ENCODE data around the gene SPG21. TPM values are rescaled to one million over a fixed set of nuclear protein-coding genes. Genes with fewer than 3 reads are reported as not detected.

SPG21 gene
- total RNA-seq, 1 experiment from 2014 or later: 88.6 TPM

DNA sequence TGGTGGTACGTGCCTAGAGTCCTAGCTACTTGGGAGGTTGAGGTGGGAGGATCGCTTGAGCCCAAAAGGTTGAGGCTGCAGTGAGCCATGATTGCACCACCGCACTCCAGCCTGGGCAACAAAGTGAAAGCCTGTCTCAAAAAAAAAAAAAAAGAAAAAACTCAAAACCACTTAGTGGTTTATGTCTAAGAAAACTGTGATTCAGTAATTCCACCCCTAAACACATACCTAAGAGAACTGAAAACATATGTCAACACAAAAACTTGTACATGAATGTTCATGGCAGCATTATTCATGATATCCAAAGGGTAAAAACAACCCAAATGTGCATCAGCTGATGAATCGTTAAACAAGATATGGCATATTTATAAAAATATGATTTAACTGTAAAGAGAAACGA, 14.3 kb downstream of the SPG21 start:
- no peak overlapping the region for H3K4me3 ChIP-seq
- H3K4me1 ChIP-seq: no peaks in the 10 kb centered on the region
- H3K27ac ChIP-seq: no peak overlapping the region
- no peaks in the 10 kb centered on the region for H3K9me3 ChIP-seq (replicated peaks)
- H3K36me3 ChIP-seq: peaks cover 60% of the 10 kb centered on the region
- H3K27me3 ChIP-seq: no peaks in the 10 kb centered on the region
- DNase-seq: no peak

DNA sequence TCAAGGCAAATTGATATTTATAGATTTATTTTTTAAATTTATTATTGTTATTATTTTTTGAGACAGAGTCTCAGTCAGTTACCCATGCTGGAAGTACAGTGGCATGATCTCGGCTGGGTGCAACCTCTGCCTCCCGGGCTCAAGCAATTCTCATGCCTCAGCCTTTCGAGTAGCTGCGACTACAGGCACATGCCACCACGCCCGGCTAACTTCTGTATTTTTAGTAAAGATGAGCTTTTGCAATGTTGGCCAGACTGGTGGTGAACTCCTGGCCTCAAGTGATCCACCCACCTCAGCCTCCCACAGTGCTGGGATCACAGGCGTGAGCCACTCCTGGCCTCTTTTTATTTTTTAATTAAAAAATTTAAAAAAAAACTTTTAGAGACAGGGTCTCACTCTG, 19.0 kb downstream of the SPG21 start:
- no peaks in the 10 kb centered on the region for H3K4me1 ChIP-seq
- no peaks in the 10 kb centered on the region for H3K9me3 ChIP-seq (replicated peaks)
- H3K4me3 ChIP-seq: no peak overlapping the region
- H3K36me3 ChIP-seq: peaks cover 50% of the 10 kb centered on the region
- H3K27me3 ChIP-seq: no peaks in the 10 kb centered on the region
- no peak for DNase-seq
- no peak overlapping the region for H3K27ac ChIP-seq

DNA sequence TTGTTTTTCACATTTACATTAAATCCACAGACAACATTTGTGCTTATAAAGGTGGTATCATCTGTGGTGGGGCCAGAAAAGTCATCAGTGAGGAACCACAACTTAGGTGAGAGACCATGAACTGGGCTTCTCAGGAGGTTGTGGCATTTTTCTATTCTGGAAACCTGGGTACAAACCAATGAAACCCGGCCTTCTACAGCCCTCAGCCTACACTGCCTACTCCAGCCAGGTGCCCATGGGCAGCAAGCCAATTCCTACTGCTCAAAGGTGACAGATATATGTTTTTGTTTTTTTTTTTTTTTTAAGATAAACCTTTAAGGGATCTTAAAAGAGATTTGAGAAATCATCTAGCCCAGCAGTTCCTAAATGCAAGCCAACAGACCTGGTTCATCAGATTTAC, 20.3 kb downstream of the SPG21 start:
- H3K27ac ChIP-seq: no peak overlapping the region
- H3K36me3 ChIP-seq: peaks cover 52% of the 10 kb centered on the region

DNA sequence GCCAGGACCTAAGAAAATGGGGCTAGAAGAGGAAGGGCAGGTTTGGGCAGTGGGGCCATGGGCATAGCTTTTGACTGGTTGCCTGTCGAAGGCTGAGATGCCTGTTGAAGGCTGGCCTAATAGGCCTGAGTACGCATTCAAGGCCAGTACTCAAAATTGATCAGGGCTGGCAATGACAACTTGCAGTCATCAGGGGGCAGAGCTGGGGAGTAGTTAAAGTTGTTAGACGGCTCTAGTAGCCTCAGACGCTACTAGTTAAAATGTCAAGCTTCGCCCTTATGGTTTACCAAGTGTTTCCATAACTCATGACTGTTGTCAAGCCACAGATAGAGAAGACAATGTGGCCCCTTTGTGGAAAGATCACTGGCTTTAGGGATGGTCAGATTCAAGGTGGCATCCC, 28.7 kb downstream of the SPG21 start:
- no peak overlapping the region for H3K27ac ChIP-seq
- H3K27me3 ChIP-seq: no peaks in the 10 kb centered on the region
- no peak for DNase-seq
- no peaks in the 10 kb centered on the region for H3K4me1 ChIP-seq
- H3K9me3 ChIP-seq (replicated peaks): no peaks in the 10 kb centered on the region
- H3K36me3 ChIP-seq: peaks cover 58% of the 10 kb centered on the region
- H3K4me3 ChIP-seq: no peak overlapping the region

More for the DNA sequence above, 20.3 kb downstream of the SPG21 start:
- H3K4me3 ChIP-seq: no peak overlapping the region
- no peaks in the 10 kb centered on the region for H3K4me1 ChIP-seq
- DNase-seq: no peak
- H3K9me3 ChIP-seq (replicated peaks): no peaks in the 10 kb centered on the region
- H3K27me3 ChIP-seq: no peaks in the 10 kb centered on the region

DNA sequence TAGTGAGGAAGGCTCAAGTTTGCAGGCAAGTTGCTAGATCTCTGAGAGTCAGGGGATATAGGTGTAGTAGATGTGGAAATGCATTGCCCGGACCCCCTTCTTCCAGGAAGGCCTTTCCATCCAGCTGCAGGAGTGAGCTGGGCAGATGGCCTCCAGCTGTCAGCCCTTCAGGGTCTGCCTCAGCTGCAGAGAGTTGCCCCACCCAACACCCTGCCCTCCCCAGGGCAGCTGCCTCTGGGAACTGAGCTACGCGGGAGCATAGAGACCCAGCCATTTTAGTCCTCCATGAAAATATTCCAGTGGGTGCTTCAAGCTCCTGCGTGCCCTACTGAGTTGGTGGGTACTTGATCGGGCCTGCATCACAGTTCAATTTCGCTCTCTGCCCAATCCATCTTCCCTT, 29.6 kb downstream of the SPG21 start:
- H3K27me3 ChIP-seq: no peaks in the 10 kb centered on the region
- peaks cover 65% of the 10 kb centered on the region for H3K36me3 ChIP-seq

GRCh38 chr15:64959128-64959527, 30.6 kb downstream of the SPG21 start:
- Histone ChIP-seq H3K27ac (no peak overlapping the region), H3K27me3 (no peaks in the 10 kb centered on the region), H3K36me3 (peaks cover 55% of the 10 kb centered on the region), H3K9me3 (replicated peaks) (no peaks in the 10 kb centered on the region), H3K4me3 (no peak overlapping the region), H3K4me1 (no peaks in the 10 kb centered on the region)
- no peak for DNase-seq

More for the DNA sequence above, 29.6 kb downstream of the SPG21 start:
- no peak overlapping the region for H3K27ac ChIP-seq
- no peak overlapping the region for H3K4me3 ChIP-seq
- no peaks in the 10 kb centered on the region for H3K4me1 ChIP-seq
- DNase-seq: no peak
- H3K9me3 ChIP-seq (replicated peaks): no peaks in the 10 kb centered on the region

DNA sequence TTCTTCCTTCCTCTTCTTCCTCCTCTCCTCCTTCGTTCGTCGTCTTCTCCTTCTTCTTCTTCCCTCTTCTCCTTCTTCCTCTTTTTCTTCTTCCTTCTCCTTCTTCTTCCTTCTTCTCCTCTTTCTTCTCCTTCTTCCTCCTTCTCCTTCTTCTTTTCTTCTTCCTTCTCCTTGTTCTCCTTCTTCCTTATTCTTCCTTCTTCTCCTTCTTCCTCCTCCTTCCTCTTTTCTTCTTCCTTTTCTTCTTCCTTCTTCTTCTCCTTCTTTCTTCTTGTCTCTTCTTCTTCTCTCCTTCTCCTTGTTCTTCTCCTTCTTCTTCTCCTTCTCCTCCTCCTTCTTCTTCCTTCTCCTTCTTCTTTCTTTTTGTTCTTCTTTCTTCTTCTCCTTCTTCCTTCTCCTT, 35.3 kb downstream of the SPG21 start:
- peaks cover 21% of the 10 kb centered on the region for H3K36me3 ChIP-seq
- no peaks in the 10 kb centered on the region for H3K27me3 ChIP-seq
- H3K4me1 ChIP-seq: no peaks in the 10 kb centered on the region
- H3K27ac ChIP-seq: no peak overlapping the region
- H3K4me3 ChIP-seq: no peak overlapping the region
- DNase-seq: no peak
- H3K9me3 ChIP-seq (replicated peaks): no peaks in the 10 kb centered on the region

DNA sequence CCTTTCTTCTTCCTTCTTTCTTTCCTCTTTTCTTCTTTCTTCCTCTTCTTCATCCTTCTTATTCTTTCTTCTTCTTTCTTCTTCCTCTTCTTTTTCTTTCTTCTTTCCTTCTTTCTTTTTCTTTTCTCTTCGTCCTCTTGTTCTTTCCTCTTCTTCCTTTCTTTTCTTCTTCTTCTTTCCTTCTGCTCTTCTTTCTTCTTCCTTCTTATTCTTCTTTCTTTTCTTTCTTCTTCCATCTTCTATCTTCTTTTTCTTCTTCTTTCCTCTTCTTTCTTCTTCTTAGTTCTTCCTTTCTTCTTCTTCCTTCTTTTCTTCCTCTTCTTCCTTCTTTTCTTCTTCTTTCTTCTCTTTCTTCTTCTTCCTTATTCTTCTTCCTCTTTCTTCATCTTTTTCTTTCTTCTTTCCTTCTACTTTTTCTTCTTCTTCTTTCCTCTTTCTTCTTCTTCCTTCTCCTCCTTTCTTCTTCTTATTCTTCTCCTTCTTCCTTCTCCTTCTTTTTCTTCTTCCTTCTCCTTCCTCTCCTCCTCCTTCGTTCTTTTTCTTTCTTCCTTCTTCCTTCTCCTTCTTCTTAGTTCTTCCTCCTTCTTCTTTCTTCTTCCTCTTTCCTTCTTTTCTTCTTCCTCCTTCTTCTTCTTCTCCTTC, 37.8 kb downstream of the SPG21 start:
- H3K4me1 ChIP-seq: no peaks in the 10 kb centered on the region
- no peaks in the 10 kb centered on the region for H3K27me3 ChIP-seq
- DNase-seq: no peak
- H3K27ac ChIP-seq: no peak overlapping the region
- no peak overlapping the region for H3K4me3 ChIP-seq
- H3K9me3 ChIP-seq (replicated peaks): no peaks in the 10 kb centered on the region
- H3K36me3 ChIP-seq: peaks cover 14% of the 10 kb centered on the region

DNA sequence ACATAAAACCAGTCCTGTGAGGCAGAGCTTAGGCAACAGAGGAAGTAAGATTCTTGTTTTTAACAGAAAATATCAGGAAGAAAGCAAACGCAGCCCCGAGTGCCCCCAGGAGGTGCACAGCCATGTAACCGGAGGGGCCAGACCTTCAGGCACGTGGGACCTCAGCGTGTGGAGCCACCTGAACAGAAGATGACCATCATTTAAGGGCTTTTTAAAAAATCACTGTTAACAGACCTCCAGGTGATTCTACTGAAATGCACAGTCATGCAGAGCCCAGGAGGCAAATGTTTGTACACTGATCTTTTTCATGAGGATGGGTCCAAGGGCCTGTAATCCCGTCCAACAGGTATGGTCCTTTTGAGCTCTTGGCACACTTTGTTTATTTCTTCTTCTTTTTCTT, 38.8 kb downstream of the SPG21 start:
- H3K27ac ChIP-seq: no peak overlapping the region
- H3K36me3 ChIP-seq: peaks cover 8% of the 10 kb centered on the region
- DNase-seq: peak in 1 of 2 experiments; percentile 13
- H3K9me3 ChIP-seq (replicated peaks): no peaks in the 10 kb centered on the region
- H3K27me3 ChIP-seq: no peaks in the 10 kb centered on the region
- no peaks in the 10 kb centered on the region for H3K4me1 ChIP-seq
- no peak overlapping the region for H3K4me3 ChIP-seq

- no peaks in the 10 kb centered on the region for H3K9me3 ChIP-seq (replicated peaks)
- no peak overlapping the region for H3K27ac ChIP-seq
- H3K4me3 ChIP-seq: no peak overlapping the region
- no peaks in the 10 kb centered on the region for H3K36me3 ChIP-seq
- DNase-seq: no peak
- H3K27me3 ChIP-seq: no peaks in the 10 kb centered on the region
- no peaks in the 10 kb centered on the region for H3K4me1 ChIP-seq
Measured at GRCh38 chr15:64949383-64950186, 40.1 kb downstream of the SPG21 start.

GRCh38 chr15:64948916-64949315, 40.8 kb downstream of the SPG21 start:
- Histone ChIP-seq H3K4me1 (no peaks in the 10 kb centered on the region), H3K27me3 (no peaks in the 10 kb centered on the region), H3K4me3 (no peak overlapping the region), H3K9me3 (replicated peaks) (no peaks in the 10 kb centered on the region), H3K36me3 (no peaks in the 10 kb centered on the region), H3K27ac (no peak overlapping the region)
- DNase-seq: no peak

- Histone ChIP-seq H3K9me3 (replicated peaks) (no peaks in the 10 kb centered on the region), H3K4me3 (no peak overlapping the region), H3K36me3 (no peaks in the 10 kb centered on the region), H3K27ac (no peak overlapping the region), H3K4me1 (no peaks in the 10 kb centered on the region), H3K27me3 (no peaks in the 10 kb centered on the region)
- DNase-seq: no peak
Measured at GRCh38 chr15:64947211-64947610, 42.5 kb downstream of the SPG21 start.

- Histone ChIP-seq H3K27me3 (no peaks in the 10 kb centered on the region), H3K36me3 (no peaks in the 10 kb centered on the region), H3K4me3 (no peak overlapping the region), H3K4me1 (no peaks in the 10 kb centered on the region), H3K9me3 (replicated peaks) (no peaks in the 10 kb centered on the region), H3K27ac (no peak overlapping the region)
- DNase-seq: no peak
Measured at GRCh38 chr15:64944961-64945360, 44.8 kb downstream of the SPG21 start.

DNA sequence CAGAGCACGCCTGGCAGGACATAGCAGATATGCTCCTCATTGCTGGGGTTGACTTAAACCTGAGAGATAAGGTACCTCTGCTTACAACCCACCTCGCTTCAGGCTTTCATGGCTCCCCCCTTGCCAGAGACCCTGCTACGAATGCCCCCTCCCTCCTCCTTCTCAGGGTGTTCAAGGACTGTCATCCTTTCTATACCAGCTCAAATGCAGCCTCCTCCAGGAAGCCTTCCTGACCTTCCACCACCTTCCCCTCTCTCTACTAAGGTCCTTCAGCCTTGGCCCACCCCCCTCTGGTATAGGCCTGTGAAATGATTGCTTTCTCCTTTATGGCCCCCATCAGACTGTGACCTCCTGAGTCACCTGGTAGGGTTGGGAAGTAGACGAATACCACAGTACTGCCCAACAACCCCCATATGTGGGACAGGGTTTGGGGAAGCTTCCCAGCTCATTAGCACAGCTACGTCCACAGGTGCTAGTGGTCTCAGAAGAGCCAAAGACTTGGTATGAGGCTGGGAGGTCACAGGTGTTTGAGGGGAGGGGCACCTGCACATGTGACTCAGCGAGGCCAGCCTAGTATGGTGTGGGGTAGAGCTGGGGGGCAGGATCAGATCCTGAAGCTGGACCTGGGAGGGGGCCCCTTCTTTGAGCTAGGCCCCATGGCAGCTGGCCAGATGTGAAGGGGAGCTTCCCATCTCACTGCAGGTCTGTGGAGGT, 46.0 kb downstream of the SPG21 start:
- no peak for DNase-seq
- H3K9me3 ChIP-seq (replicated peaks): no peaks in the 10 kb centered on the region
- no peak overlapping the region for H3K27ac ChIP-seq
- H3K4me3 ChIP-seq: no peak overlapping the region
- H3K4me1 ChIP-seq: no peaks in the 10 kb centered on the region
- no peaks in the 10 kb centered on the region for H3K36me3 ChIP-seq
- H3K27me3 ChIP-seq: no peaks in the 10 kb centered on the region

DNA sequence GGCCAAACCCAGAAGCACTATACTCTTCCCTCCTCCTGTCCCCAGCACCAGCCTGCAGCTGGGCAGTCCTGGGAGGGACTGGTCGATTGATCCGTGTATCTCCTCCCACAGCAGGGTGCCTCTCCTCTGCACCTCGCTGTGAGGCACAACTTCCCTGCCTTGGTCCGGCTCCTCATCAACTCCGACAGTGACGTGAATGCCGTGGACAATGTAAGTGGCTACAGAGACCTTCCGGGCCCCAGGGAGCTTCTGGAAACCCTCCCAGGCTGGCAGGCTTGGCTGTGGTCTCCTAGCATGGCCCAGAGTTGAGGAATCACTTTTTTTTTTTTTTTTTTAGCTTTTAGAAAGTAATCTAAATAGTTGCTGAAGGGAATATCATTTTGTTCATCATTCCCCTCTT, 47.4 kb downstream of the SPG21 start:
- H3K27ac ChIP-seq: no peak overlapping the region
- H3K27me3 ChIP-seq: no peaks in the 10 kb centered on the region
- H3K36me3 ChIP-seq: no peaks in the 10 kb centered on the region
- H3K4me1 ChIP-seq: no peaks in the 10 kb centered on the region
- no peaks in the 10 kb centered on the region for H3K9me3 ChIP-seq (replicated peaks)
- H3K4me3 ChIP-seq: no peak overlapping the region
- DNase-seq: no peak
